GM18951 (cell line): ENCODE data around the gene ASB10.

ENCODE experiments used
- POLR2A ChIP-seq: IDR thresholded peaks from 4 replicates; pipeline ENCODE4 v1.6.1; 2011; ENCODE audit warnings: mild to moderate bottlenecking; ENCODE audit not compliant: insufficient read length, insufficient read depth; ENCODE audit errors: extremely low read depth
- in situ Hi-C: fragments of 300-500 bp; cut with MboI; formaldehyde crosslinking; loops from one replicate; pipeline ENCODE4 v1.12.0; 2022; ENCODE audit warnings: low sequenced_read_pairs, mixed read lengths, inconsistent platforms; ENCODE audit not compliant: unreplicated experiment

Gene ASB10

GRCh38 chr7:151186640-151187408 is at the start of gene ASB10:
ASB10 (minus strand) TSS chr7:151187250; CDS start chr7:151187130, 120 bp downstream.
- no peak for TF ChIP-seq POLR2A
- in situ Hi-C loops: no loop called here

- TF ChIP-seq POLR2A: no peak
- in situ Hi-C loops: no loop called here
Measured at GRCh38 chr7:151236406-151236805, 49.4 kb upstream of the ASB10 start.

- in situ Hi-C loops: no loop called here
- TF ChIP-seq POLR2A: no peak
Measured at GRCh38 chr7:151235091-151235787, 48.2 kb upstream of the ASB10 start.

- no peak for TF ChIP-seq POLR2A
- in situ Hi-C loops: no loop called here
Measured at GRCh38 chr7:151233804-151234203, 46.8 kb upstream of the ASB10 start.

GRCh38 chr7:151232917-151233701 is 46.1 kb upstream of the ASB10 start:
- in situ Hi-C loops: no loop called here
- peak; percentile 27 for TF ChIP-seq POLR2A

GRCh38 chr7:151232091-151232916 is 45.3 kb upstream of the ASB10 start, which contains the start of gene CHPF2:
CHPF2 (plus strand) TSS chr7:151232483; CDS start chr7:151234012, 1,529 bp downstream.
- TF ChIP-seq POLR2A: peak; percentile 94
- in situ Hi-C loops: no loop called here

GRCh38 chr7:151231080-151231479 is 44.0 kb upstream of the ASB10 start:
- in situ Hi-C loops: no loop called here
- TF ChIP-seq POLR2A: no peak

- in situ Hi-C loops: no loop called here
- no peak for TF ChIP-seq POLR2A
Measured at GRCh38 chr7:151229249-151229648, 42.2 kb upstream of the ASB10 start.

GRCh38 chr7:151228024-151228866 is 41.2 kb upstream of the ASB10 start:
- TF ChIP-seq POLR2A: no peak
- in situ Hi-C loops: no loop called here

- peak; percentile 81 for TF ChIP-seq POLR2A
- in situ Hi-C loops: no loop called here
Measured at GRCh38 chr7:151226875-151227782, 40.1 kb upstream of the ASB10 start, which contains the start of gene ABCF2. ABCF2 (minus strand) TSS chr7:151227205; CDS start chr7:151226458, 747 bp downstream.

GRCh38 chr7:151226560-151226874 is 39.5 kb upstream of the ASB10 start:
- no peak for TF ChIP-seq POLR2A
- in situ Hi-C loops: no loop called here

GRCh38 chr7:151225948-151226510 is 39.0 kb upstream of the ASB10 start:
- TF ChIP-seq POLR2A: no peak

More at GRCh38 chr7:151225948-151226510, 39.0 kb upstream of the ASB10 start:
- in situ Hi-C loops: no loop called here
